ENCODE results near the gene UBE3D.
"Not testable (repeated sequence)": the region's sequence is repeated elsewhere in the genome, so short reads cannot be mapped to it uniquely, and the experiment has no call there.

UBE3D gene

GRCh38 chr6:82978362-82978945 lies 87.2 kb downstream of the UBE3D start:
- no peak for DNase-seq (ENCODE audit: low read depth, low spot score)

GRCh38 chr6:82976179-82976578 lies 89.5 kb downstream of the UBE3D start:
- DNase-seq (ENCODE audit: low read depth, low spot score) = no peak

- no peak for DNase-seq (ENCODE audit: low read depth, low spot score)
Observed at GRCh38 chr6:82971877-82972460, 93.7 kb downstream of the UBE3D start.

GRCh38 chr6:82970839-82971238 lies 94.8 kb downstream of the UBE3D start:
- no peak for DNase-seq (ENCODE audit: low read depth, low spot score)

GRCh38 chr6:82968708-82969107 lies 96.9 kb downstream of the UBE3D start:
- no peak for DNase-seq (ENCODE audit: low read depth, low spot score)

- DNase-seq (ENCODE audit: low read depth, low spot score) = no peak
Observed at GRCh38 chr6:82963191-82963925, 102.3 kb downstream of the UBE3D start.

- no peak for DNase-seq (ENCODE audit: low read depth, low spot score)
Observed at GRCh38 chr6:82959385-82959941, 106.2 kb downstream of the UBE3D start.

- DNase-seq (ENCODE audit: low read depth, low spot score) = no peak
Observed at GRCh38 chr6:82958551-82958950, 107.1 kb downstream of the UBE3D start.

GRCh38 chr6:82957868-82958245 lies 107.8 kb downstream of the UBE3D start:
- DNase-seq (ENCODE audit: low read depth, low spot score) = no peak

- DNase-seq (ENCODE audit: low read depth, low spot score) = no peak
Observed at GRCh38 chr6:82957171-82957867, 108.3 kb downstream of the UBE3D start.

GRCh38 chr6:82955841-82956240 lies 109.8 kb downstream of the UBE3D start:
- DNase-seq (ENCODE audit: low read depth, low spot score) = no peak

- no peak for DNase-seq (ENCODE audit: low read depth, low spot score)
Observed at GRCh38 chr6:82954937-82955577, 110.6 kb downstream of the UBE3D start.

GRCh38 chr6:82954356-82954755 lies 111.3 kb downstream of the UBE3D start:
- no peak for DNase-seq (ENCODE audit: low read depth, low spot score)

- no peak for DNase-seq (ENCODE audit: low read depth, low spot score)
Observed at GRCh38 chr6:82953871-82954270, 111.8 kb downstream of the UBE3D start.

GRCh38 chr6:82951935-82952334 lies 113.7 kb downstream of the UBE3D start:
- no peak for DNase-seq (ENCODE audit: low read depth, low spot score)

- DNase-seq (ENCODE audit: low read depth, low spot score) = no peak
Observed at GRCh38 chr6:82951389-82951788, 114.3 kb downstream of the UBE3D start.

- DNase-seq (ENCODE audit: low read depth, low spot score) = not testable (repeated sequence)
Observed at GRCh38 chr6:82930915-82931314, 134.7 kb downstream of the UBE3D start.

GRCh38 chr6:82924799-82925535 lies 140.7 kb downstream of the UBE3D start:
- DNase-seq (ENCODE audit: low read depth, low spot score) = no peak

- DNase-seq (ENCODE audit: low read depth, low spot score) = no peak
Observed at GRCh38 chr6:82921258-82921657, 144.4 kb downstream of the UBE3D start.

- no peak for DNase-seq (ENCODE audit: low read depth, low spot score)
Observed at GRCh38 chr6:82917346-82918064, 148.1 kb downstream of the UBE3D start.
